K562 (cell line): ENCODE data around the gene TMEM100. TPM values are rescaled to one million over a fixed set of nuclear protein-coding genes. Genes with fewer than 3 reads are reported as not detected.

Source experiments
- ATAC-seq: fragments of 200-7000 bp; cut with Tn5 transposase; 3 replicates; pipeline ENCODE4 v1.9.1; 2020; ENCODE audit warnings: moderate library complexity
- BruUV-seq: library from RNA; stranded (reverse); fragments of 400-500 nt; replicated peaks from 2 replicates; lab custom pipeline; 2021; lab: Mats Ljungman, UMichigan
- CTCF ChIA-PET: fragments of 300-600 bp; formaldehyde crosslinking; extraction: SDS; loops from one replicate; lab custom pipeline; 2021; ENCODE audit warnings: low intra/inter-chr PET ratio; lab: Yijun Ruan, JAX
- POLR2A ChIA-PET: fragments of 300-600, 350-650 bp; sonication (Branson Sonifier 250); formaldehyde crosslinking; extraction: SDS; loops from one replicate; lab custom pipeline; 2021; ENCODE audit warnings: antibody characterized with exemption, inconsistent platforms; lab: Yijun Ruan, JAX
- DNase-seq, 4 experiments: peaks; one replicate each; pipeline versions ENCODE4 v3.0.0 to v3.0.0-alpha.2; 2011 to 2018; ENCODE audit warnings: low spot score in 3 of 4, mixed read lengths in 3 of 4; ENCODE audit errors: extremely low read depth in 1 of 4
- FAIRE-seq: peaks from 2 replicates; lab custom pipeline; 2011; peaks lifted over from hg19 to GRCh38; lab: Jason Lieb, UNC
- H2AFZ ChIP-seq: 2 replicates; pipeline ENCODE4 v1.6.0; 2011; ENCODE audit warnings: low read depth, low read length, control low read depth, inconsistent platforms
- H3K27ac ChIP-seq: fragments of 200-600 bp; 3 replicates; pipeline ENCODE4 v1.8.0; 2011; ENCODE audit warnings: low read depth, mild to moderate bottlenecking, control low read depth, inconsistent platforms, low read length, moderate library complexity, mixed read lengths; ENCODE audit errors: extremely low read depth
- H3K27me3 ChIP-seq, 2 experiments: fragments of 300-600 bp in 1 of 2; 2 replicates in 1 of 2; 3 replicates in 1 of 2; pipeline versions ENCODE4 v1.6.0 to v1.8.0; 2011; ENCODE audit warnings: inconsistent platforms in 2 of 2, low read length in 2 of 2, mild to moderate bottlenecking in 1 of 2, mixed read lengths in 1 of 2, moderate library complexity in 1 of 2; ENCODE audit not compliant: control insufficient read depth in 2 of 2, insufficient read depth in 2 of 2
- H3K36me3 ChIP-seq: fragments of 300-600 bp; 3 replicates; pipeline ENCODE4 v1.8.0; 2011; ENCODE audit warnings: mild to moderate bottlenecking, low read length, inconsistent platforms; ENCODE audit not compliant: control insufficient read depth, insufficient read depth
- H3K4me1 ChIP-seq, 2 experiments: fragments of 200-600 bp in 1 of 2; replicated peaks in 1 of 2; 2 replicates in 1 of 2; 3 replicates in 1 of 2; pipeline versions ENCODE4 v1.5.1 to v1.8.0; 2011; ENCODE audit warnings: inconsistent platforms in 2 of 2, low read length in 2 of 2, mild to moderate bottlenecking in 1 of 2, mixed read lengths in 1 of 2, moderate library complexity in 1 of 2; ENCODE audit not compliant: control insufficient read depth in 2 of 2, insufficient read depth in 2 of 2
- H3K4me2 ChIP-seq: 2 replicates; pipeline ENCODE4 v1.6.1; 2011; ENCODE audit warnings: low read length, control low read depth, inconsistent platforms, mixed read lengths; ENCODE audit not compliant: insufficient read depth
- H3K4me3 ChIP-seq: fragments of 200-600 bp; sonication (generic), shearing (Covaris generic); 2 replicates; pipeline ENCODE4 v1.5.1; 2016; ENCODE audit warnings: control low read depth, inconsistent platforms
- H3K79me2 ChIP-seq: fragments of 200-600 bp; 3 replicates; pipeline ENCODE4 v1.8.0; 2011; ENCODE audit warnings: low read length, inconsistent platforms; ENCODE audit not compliant: control insufficient read depth, insufficient read depth
- H3K9ac ChIP-seq, 2 experiments: 2 replicates each; pipeline versions ENCODE4 v1.6.0 to v1.6.1; 2011; ENCODE audit warnings: low read depth in 2 of 2, low read length in 2 of 2, control low read depth in 1 of 2, inconsistent platforms in 1 of 2, mild to moderate bottlenecking in 1 of 2, mixed read lengths in 1 of 2; ENCODE audit not compliant: insufficient read depth in 1 of 2
- H3K9me1 ChIP-seq: one replicate; pipeline ENCODE4 v1.6.0; 2011; ENCODE audit warnings: inconsistent platforms, mild to moderate bottlenecking, low read length, moderate library complexity; ENCODE audit not compliant: control insufficient read depth, insufficient read depth
- H3K9me3 ChIP-seq: replicated peaks from 2 replicates; pipeline ENCODE4 v1.5.1; 2011; ENCODE audit warnings: low read depth, low read length, inconsistent platforms; ENCODE audit not compliant: control insufficient read depth, insufficient read depth
- H4K20me1 ChIP-seq: replicated peaks from 2 replicates; pipeline ENCODE4 v1.6.1; 2011; ENCODE audit warnings: low read length, inconsistent platforms, mixed read lengths; ENCODE audit not compliant: control insufficient read depth, insufficient read depth
- FOXP1 ChIP-seq: sonication (generic); formaldehyde crosslinking; IDR thresholded peaks from 2 replicates; pipeline ENCODE4 v1.8.0; 2022; ENCODE audit warnings: mild to moderate bottlenecking, missing genetic modification reagents
- NR4A1 ChIP-seq, 2 experiments: fragments of 250-450 bp in 1 of 2; fragments of 450-650 bp in 1 of 2; sonication (Bioruptor Pico) in 1 of 2; IDR thresholded peaks; 2 replicates each; pipeline versions ENCODE4 v1.4.0 to v1.6.1; 2016 to 2020; ENCODE audit warnings: mild to moderate bottlenecking in 2 of 2, missing compliant biosample characterization in 1 of 2, missing genetic modification characterization in 1 of 2, moderate library complexity in 1 of 2
- RCOR1 ChIP-seq, 2 experiments: IDR thresholded peaks; 2 replicates each; pipeline ENCODE4 v1.6.1; 2012; ENCODE audit warnings: low read depth in 2 of 2, low read length in 2 of 2, borderline replicate concordance in 1 of 2, improper control_type of control experiment in 1 of 2
- SOX6 ChIP-seq: fragments of 450-650 bp; IDR thresholded peaks from 2 replicates; pipeline ENCODE4 v1.6.1; 2014; ENCODE audit warnings: mild to moderate bottlenecking
- WGBS: fragments of 100-300 bp; shearing (Covaris generic); methylation state at CpG from one replicate; pipeline ENCODE4 v1.1.6; 2016; ENCODE audit warnings: low coverage, mixed read lengths; ENCODE audit not compliant: insufficient coverage; ENCODE audit errors: missing lambda C conversion rate; 5-methylcytosine and 5-hydroxymethylcytosine counted together
- in situ Hi-C: fragments of 300-500 bp; cut with MboI; formaldehyde crosslinking; loops from 4 replicates; pipeline ENCODE4 v1.15.0; 2018; ENCODE audit warnings: inconsistent platforms, mixed read lengths
- intact Hi-C: fragments of 100-400 bp; cut with micrococcal nuclease; formaldehyde crosslinking; loops from 2 replicates; pipeline ENCODE4 v1.14.2; 2022
- polyA plus RNA-seq, 8 experiments: library from polyadenylated mRNA; depleted of rRNA in 4 of 8; stranded (reverse) in 5 of 8; unstranded in 3 of 8; fragments of >200 nt; fragmentation: Nextera tagmentation in 2 of 8; fragmentation: Illumina TruSeq in 1 of 8; extraction: Ambion mirVana in 2 of 8; extraction: Trizol in 1 of 8; gene quantifications; 2 replicates each; pipeline versions ENCODE4 v1.2.1 to v1.2.3, GENCODE V29; 2011 to 2014; ENCODE audit warnings: inconsistent platforms in 1 of 8, missing spikeins in 1 of 8
- total RNA-seq, 7 experiments: library from RNA; depleted of rRNA in 6 of 7; stranded (reverse); fragments of >200 nt in 6 of 7; fragmentation: Illumina TruSeq in 2 of 7; extraction: Trizol in 2 of 7; gene quantifications; 2 replicates each; pipeline versions ENCODE4 v1.2.1 to v1.2.3, GENCODE V29; 2011 to 2021; ENCODE audit warnings: low replicate concordance in 1 of 7
- TF ChIP-seq, protein P1 (sequence below): sonication (generic); formaldehyde crosslinking; IDR thresholded peaks from 2 replicates; pipeline ENCODE4 v1.8.0; 2022; ENCODE audit warnings: mild to moderate bottlenecking, missing genetic modification reagents

The TMEM100 gene
- total and polyA plus RNA-seq, 9 of the 15 experiments (the other 6 are each of a cell fraction or from before 2014, with no cell fraction given) = 0.12 to 0.50 (median 0.19) TPM

DNA sequence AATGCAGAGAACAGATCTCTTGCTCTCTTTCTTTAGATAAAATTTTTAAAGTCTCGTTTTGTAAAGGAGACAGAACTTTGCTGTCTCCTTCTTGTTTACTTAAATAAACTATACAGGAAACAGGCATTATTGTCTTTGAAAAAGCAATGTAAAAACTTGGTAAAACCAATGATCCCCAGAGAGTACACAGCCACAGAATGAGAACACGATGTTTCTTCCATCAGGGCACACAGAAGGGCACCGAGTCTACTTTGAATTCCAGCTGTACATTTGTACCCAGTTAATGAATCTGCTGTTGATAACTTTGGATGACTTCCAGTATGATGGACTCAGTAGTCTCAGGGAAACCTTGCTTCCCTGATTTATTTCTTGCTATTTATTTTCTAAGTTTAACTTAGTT lies 8.1 kb upstream of the TMEM100 start:
- DNase-seq (no peak), FAIRE-seq (no peak), ATAC-seq (no peak)
- Histone ChIP-seq H3K27ac (no peak overlapping the region), H3K9me3 (no peaks in the 10 kb centered on the region), H3K4me3 (no peak overlapping the region), H3K4me1 (peaks cover 4 to 41% of the 10 kb centered on the region in 2 experiments; a peak in 4 of 5 replicates), H3K4me2 (no peak overlapping the region), H2AFZ (peak overlapping the region; percentile 99), H3K9me1 (peaks cover 3% of the 10 kb centered on the region), H3K36me3 (no peaks in the 10 kb centered on the region), H3K27me3 (no peaks in the 10 kb centered on the region), H4K20me1 (no peaks in the 10 kb centered on the region), H3K79me2 (no peaks in the 10 kb centered on the region), H3K9ac (no peak overlapping the region)
- in situ Hi-C loops (no loop called here), intact Hi-C loops (loop anchor here (5.0 to 10.0 kb wide), 3 partner anchors 41 to 276 kb away; no protein-coding TSS in a partner anchor)
- BruUV-seq = no TSS peak
- CTCF ChIA-PET = no interaction called here
- WGBS = 13% methylated on average over 3 of the region's 3 CpGs
- TF ChIP-seq, protein P1, sequence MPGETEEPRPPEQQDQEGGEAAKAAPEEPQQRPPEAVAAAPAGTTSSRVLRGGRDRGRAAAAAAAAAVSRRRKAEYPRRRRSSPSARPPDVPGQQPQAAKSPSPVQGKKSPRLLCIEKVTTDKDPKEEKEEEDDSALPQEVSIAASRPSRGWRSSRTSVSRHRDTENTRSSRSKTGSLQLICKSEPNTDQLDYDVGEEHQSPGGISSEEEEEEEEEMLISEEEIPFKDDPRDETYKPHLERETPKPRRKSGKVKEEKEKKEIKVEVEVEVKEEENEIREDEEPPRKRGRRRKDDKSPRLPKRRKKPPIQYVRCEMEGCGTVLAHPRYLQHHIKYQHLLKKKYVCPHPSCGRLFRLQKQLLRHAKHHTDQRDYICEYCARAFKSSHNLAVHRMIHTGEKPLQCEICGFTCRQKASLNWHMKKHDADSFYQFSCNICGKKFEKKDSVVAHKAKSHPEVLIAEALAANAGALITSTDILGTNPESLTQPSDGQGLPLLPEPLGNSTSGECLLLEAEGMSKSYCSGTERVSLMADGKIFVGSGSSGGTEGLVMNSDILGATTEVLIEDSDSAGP (CRISPR knock-in tag) = no peak
- TF ChIP-seq SOX6 = peak; percentile 45; the same call in 1 of the 2 replicates
- POLR2A ChIA-PET = interaction anchor here (1.1 to 1.3 kb wide), 4 partner anchors 8 to 86 kb away, joined by 3 to 4 read pairs (median 3); no protein-coding TSS in a partner anchor

DNA sequence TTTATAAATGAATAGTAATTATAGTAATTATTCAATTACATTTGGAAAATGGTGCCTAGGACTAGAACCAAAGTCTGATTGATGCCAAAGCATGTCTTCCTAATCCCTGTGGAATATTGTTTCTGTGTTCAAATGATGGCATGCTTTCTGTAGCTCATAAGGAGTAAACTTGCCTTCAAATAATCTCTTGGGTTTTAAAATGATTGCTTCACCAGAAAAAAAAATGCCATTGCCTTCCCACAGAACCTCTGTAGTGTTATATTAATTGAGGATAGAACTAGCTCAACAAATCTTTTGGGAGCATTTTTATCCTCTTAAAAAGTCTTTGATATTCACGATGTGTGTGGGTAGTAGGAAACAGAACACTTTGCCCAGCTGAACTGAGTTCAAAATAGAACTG lies 7.7 kb upstream of the TMEM100 start:
- peak overlapping the region; percentile 99 for H2AFZ ChIP-seq
- H3K4me1 ChIP-seq = peaks cover 4 to 41% of the 10 kb centered on the region in 2 experiments; a peak in 4 of 5 replicates
- H3K9me3 ChIP-seq = no peaks in the 10 kb centered on the region
- H3K4me3 ChIP-seq = no peak overlapping the region
- ATAC-seq (no peak), DNase-seq (no peak)
- intact Hi-C loops = loop anchor here (5.0 to 10.0 kb wide), 3 partner anchors 42 to 276 kb away; no protein-coding TSS in a partner anchor
- no peaks in the 10 kb centered on the region for H3K36me3 ChIP-seq
- no peaks in the 10 kb centered on the region for H3K79me2 ChIP-seq
- in situ Hi-C loops = no loop called here
- no peak overlapping the region for H3K4me2 ChIP-seq
- no peak for TF ChIP-seq FOXP1 (CRISPR knock-in tag)
- no peak for TF ChIP-seq RCOR1 (IDR thresholded peaks at IDR 0.05; ENCODE audit: borderline replicate concordance in 1 of 2, low read depth in 2 of 2, low read length in 2 of 2)
- no peak for TF ChIP-seq NR4A1 (CRISPR knock-in tag; IDR thresholded peaks at IDR 0.05)
- 0 out of 2 replicates have a peak, but pooled peaks have one; percentile 28 for TF ChIP-seq NR4A1 (tag; IDR thresholded peaks at IDR 0.05)
- TF ChIP-seq, all 486 proteins: peak for 1
- Histone ChIP-seq H4K20me1 (no peaks in the 10 kb centered on the region), H3K27ac (no peak overlapping the region), H3K27me3 (no peaks in the 10 kb centered on the region), H3K9me1 (peaks cover 3% of the 10 kb centered on the region), H3K9ac (no peak overlapping the region)
- POLR2A ChIA-PET = interaction anchor here (1.1 to 1.3 kb wide), 4 partner anchors 9 to 87 kb away, joined by 3 to 4 read pairs (median 3); no protein-coding TSS in a partner anchor
- CTCF ChIA-PET = no interaction called here
- no TSS peak for BruUV-seq
- 7% methylated on average over 1 of the region's 1 CpG for WGBS
- no peak for FAIRE-seq
